HG02678 (cell line): ENCODE results near the gene CLTC.

ENCODE experiments used
- ATAC-seq: cut with Tn5 transposase; IDR thresholded peaks from one replicate; pipeline ENCODE4 v1.9.1; 2021; ENCODE audit warnings: mild to moderate bottlenecking, moderate library complexity; ENCODE audit not compliant: unreplicated experiment

The CLTC gene

GRCh38 chr17:59678918-59679317, 59.2 kb downstream of the CLTC start:
- no peak for ATAC-seq

- no peak for ATAC-seq
Observed at GRCh38 chr17:59680314-59680713, 60.6 kb downstream of the CLTC start.

DNA sequence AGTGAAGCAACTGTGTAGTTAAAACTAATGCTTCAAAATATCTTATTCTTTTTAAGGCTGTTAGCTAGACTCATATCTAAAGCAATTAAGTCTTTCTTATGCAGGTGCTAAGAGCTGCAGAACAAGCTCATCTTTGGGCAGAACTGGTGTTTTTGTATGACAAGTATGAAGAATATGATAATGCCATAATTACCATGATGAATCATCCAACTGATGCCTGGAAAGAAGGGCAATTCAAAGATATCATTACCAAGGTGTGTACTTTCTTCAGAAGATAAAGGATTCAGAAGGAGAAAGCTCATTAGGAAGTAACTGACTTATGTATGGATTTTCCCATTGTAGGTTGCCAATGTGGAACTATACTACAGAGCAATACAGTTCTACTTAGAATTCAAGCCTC, 63.6 kb downstream of the CLTC start:
- ATAC-seq, result no peak

GRCh38 chr17:59684967-59685366, 65.3 kb downstream of the CLTC start:
- no peak for ATAC-seq

DNA sequence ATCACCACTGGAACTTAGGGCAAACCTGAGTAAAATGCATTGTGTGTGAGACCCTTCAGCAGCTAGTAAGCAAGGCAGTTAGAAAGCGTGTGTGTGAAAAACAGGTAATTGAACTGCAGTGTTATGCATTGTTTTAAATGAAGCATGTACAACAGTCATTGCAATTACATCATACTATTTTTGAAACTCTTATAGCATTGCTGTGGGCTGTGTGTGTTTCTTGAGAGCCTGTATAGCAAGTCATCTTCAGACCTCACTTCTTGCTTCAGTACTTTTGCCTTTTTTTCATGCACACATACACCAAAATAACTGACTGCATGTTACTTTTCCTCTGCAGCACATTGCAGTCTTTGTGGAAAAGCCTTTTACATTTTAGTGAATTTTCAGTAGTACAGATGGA, 68.3 kb downstream of the CLTC start:
- ATAC-seq, result no peak

DNA sequence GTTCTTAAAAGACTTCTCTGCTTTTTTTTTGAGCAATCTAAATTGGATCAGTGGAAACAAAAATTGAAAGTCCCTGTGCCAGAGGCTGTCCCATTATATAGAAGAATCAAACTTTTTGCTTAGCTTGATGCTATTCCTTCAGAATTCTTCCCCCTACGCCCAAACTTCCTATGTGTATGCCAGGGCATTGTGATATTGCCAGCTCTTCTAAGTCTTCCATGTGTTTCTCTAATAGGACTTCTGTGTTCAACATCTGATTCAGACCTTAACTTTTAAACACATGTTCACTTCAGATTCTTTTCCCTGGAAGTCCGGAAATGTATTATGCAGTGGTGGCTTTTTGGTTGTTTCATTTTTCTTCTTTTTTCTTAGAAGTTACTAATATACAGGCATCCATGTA, 68.8 kb downstream of the CLTC start:
- no peak for ATAC-seq

DNA sequence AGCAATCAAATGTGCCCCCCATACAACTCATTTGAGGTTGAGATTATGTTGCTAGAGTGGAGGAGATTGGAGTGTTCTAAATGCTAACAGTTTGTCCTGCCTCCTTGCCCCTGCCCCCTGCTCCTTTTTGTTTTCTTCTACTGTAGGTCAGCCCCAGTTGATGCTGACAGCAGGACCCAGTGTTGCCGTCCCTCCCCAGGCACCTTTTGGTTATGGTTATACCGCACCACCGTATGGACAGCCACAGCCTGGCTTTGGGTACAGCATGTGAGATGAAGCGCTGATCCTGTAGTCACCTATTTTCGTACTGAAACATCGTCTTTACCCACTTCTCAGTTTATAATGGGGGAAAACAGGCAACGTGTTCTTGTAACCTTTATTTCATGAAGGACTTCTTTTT, 73.9 kb downstream of the CLTC start:
- no peak for ATAC-seq

- no peak for ATAC-seq
Observed at GRCh38 chr17:59694344-59694743, 74.6 kb downstream of the CLTC start.

DNA sequence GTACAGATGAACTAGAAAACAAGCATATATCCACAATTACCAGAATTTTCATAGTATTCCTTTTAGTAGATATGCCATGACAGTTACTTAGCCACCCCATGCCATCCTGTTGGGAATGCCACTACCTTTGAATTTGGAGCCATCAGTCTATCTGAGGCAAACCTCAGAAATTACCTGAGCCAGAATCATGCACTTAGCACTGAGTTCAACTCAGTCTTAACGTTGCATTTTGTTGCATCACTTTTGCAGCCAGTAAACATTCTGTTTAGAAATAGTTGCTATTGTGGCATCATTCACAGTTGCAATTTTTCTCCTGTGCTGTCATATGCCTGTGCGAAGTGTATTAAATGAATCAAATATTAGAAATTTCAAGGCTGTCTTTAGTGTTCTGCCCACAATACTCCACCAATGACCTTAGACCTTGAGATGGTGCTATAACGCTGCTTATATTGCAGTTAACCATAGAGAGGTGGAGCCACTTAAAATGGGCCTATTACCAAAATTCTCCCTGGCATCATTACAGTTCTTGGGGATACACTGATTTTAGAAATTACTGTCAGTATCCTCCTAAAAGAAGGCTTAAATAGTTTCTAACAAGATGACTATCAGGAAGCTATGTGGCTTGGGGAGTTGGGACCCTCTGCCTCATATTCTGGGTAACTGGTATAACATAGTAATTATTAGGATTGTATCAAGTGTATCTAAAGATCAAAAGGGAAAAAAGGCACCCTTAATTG, 76.4 kb downstream of the CLTC start:
- ATAC-seq, result no peak

GRCh38 chr17:59696682-59697277, 77.1 kb downstream of the CLTC start:
- no peak for ATAC-seq

DNA sequence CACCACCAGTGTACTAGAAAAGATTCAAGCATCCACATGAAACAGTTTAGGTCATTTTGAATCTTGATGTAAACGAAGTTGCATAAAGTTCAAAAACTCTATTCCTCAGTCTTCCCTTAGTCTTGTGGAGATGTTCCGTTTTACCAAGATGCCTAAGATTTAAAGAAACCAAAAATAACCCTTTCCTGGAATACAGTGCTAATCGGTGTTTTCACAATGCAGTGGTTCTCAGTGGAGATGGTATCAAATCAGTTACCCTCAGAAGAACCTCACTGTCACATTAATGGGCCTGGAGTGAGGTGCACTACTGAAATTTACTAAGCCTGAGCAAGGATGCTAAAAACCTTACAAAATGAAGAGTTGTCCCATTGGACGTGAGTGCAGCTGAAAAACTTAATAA, 78.4 kb downstream of the CLTC start:
- ATAC-seq, result no peak

- ATAC-seq, result no peak
Observed at GRCh38 chr17:59699218-59699617, 79.5 kb downstream of the CLTC start.

- no peak for ATAC-seq
Observed at GRCh38 chr17:59699786-59700185, 80.1 kb downstream of the CLTC start.

- ATAC-seq, result no peak
Observed at GRCh38 chr17:59702304-59702703, 82.6 kb downstream of the CLTC start.

DNA sequence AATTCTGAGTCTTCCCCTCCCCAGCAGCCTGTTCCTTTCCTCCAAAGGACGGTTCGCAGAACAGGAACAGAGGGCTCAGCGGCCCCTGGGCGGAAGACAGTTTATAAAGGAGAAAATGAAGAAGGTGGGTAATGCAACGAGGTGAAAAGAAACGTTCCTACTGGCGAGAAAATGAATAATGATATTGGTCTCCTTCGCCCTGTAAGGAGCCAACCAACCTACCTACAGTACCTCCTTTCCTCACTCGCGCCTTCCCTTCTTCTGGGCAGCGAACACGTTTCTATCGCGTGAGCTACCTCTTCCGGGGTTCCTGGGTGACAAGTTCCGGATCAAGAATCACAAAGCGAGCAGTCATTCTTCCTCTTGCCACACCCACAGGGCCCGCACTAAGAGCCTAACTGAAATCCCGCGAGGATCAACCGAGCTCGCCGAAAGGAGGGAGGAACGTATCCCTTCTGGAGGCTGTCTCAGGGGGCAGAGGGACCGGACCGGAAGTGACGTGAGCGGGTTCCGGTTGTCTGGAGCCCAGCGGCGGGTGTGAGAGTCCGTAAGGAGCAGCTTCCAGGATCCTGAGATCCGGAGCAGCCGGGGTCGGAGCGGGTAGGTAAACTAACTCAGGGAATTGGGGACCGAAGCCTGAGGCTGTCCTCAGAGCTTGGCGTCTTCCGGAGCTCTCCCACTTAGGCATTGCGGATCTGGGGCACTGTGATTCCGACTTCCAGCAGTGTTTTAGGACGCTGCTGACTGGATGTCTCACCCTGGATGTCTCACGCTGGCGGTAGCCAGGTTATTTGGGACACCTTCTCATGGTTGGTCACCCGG, 87.7 kb downstream of the CLTC start, which contains the start of the genes PTRH2 and VMP1:
TSS of gene PTRH2 (minus strand) at position 282 of the 822 bp plus-strand sequence. CDS start 9,452 bp downstream, outside the sequence.
TSS of gene VMP1 (plus strand) at position 506 of the 822 bp plus-strand sequence. CDS start 23,793 bp downstream, outside the sequence.
- peak; percentile 97 for ATAC-seq

DNA sequence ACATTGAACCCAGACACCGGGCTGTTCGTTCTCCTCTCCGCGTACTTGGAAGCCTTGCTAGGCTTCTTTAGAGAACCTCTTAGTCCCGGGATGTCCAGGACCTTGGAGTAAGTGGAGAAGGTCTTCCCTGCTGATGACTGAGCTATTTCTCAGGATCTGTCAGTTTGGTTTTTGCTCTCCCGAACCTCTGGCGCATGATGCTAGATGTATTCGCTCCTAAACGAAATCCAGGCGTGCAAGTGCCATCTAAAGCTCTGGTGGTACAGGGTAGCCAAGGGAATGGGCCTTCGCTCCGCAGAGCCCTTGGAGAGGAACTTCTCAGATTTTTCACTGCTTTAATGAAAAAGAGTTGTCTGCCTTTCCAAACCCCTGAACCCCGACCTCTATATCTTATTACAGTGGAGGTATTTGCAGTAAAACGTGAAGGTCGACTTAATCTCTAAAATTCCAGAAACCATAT, 88.3 kb downstream of the CLTC start:
- no peak for ATAC-seq

DNA sequence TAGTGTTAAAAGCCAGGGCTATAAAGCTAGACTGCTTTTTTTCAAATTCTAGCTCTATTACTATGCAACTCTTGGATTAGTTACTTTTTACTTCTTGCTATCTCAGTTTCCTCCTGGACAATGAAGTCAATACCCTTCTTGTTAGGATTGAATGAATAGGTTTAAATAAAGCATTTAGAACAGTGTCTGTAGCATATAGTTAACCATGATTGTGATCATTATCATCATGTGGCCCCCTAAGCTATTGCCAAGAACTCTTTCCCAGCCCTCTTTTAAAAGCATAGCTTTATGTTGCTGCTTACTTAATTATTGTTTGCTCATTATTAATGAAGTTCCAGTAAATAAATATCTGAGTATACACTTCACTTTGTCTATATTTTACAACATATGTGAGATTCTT, 92.2 kb downstream of the CLTC start:
- ATAC-seq, result no peak

DNA sequence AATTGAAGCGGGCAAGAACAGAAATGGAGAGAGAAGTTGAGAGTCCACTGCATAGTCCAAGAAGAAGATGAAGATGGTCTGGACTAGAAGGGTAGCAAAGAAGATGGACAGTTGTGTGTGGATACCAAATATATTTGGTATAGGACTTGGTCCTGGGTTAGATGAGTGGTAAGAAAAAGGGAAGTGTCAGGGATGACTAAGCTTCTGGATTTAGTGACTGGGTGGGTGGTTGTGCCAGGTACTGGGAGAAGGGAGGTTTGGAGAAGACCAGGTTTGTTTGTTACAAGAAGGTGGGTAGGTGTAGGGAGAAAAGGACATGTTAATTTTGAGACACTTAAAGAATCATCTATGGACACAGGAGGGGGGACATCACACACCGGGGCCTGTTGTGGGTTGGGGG, 93.2 kb downstream of the CLTC start:
- no peak for ATAC-seq

- no peak for ATAC-seq
Observed at GRCh38 chr17:59714255-59714654, 94.6 kb downstream of the CLTC start.

GRCh38 chr17:59716427-59716826, 96.7 kb downstream of the CLTC start:
- ATAC-seq, result no peak

DNA sequence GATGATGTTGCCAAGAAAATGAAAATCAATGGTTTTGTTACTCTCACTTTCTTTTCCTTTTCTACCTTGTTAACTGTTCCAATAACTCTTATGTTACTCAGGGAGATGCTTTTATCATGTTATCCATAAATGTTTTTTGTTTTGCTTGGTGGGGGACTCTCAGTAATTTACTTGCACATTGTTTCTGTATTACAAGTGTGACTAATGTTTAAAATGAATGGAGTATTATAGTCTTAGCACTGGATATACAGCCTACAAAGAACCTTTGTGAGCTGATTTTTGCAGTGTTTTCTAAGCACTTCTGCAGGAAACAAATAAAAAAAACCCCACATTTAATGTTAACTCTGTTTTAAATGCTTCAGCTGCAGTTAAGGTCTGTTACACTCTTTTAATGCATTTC, 99.8 kb downstream of the CLTC start:
- no peak for ATAC-seq

DNA sequence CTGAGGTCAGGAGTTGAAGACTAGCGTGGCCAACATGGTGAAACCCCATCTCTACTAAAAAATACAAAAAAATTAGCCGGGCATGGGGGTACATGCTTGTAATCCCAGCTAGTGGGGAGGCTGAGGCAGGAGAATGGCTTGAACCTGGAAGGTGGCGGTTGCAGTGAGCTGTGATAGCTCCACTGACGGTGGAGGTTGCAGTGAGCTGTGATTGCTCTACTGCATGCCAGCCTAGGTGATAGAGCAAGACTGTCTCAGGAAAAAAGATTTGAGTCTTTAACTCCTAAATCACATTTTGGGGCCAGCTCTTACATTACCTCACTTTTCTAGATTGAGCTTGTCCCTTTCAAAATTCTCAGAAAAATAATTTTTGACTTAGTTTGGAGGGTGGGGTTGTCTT, 102.9 kb downstream of the CLTC start:
- no peak for ATAC-seq
